Ovary (tissue), 3 donors: ENCODE results near the gene NPW.

Experiments used
- CTCF ChIP-seq, 3 donors: fragments of 450-650 bp in 2 of 3; fragments of 200-600 bp in 1 of 3; IDR thresholded peaks; one replicate each; pipeline versions ENCODE4 v1.5.1 to v1.8.0; 2016 to 2022; ENCODE audit warnings: antibody characterized with exemption in 3 of 3, mild to moderate bottlenecking in 1 of 3
- EP300 ChIP-seq: sonication (generic); formaldehyde crosslinking; IDR thresholded peaks from one replicate; pipeline ENCODE4 v1.6.1; 2017; ENCODE audit warnings: antibody characterized with exemption
- donor health status: DM: no; HTN: no; CAD: no.

- TF ChIP-seq EP300 (no peak), CTCF (IDR thresholded peaks at IDR 0.05) (no peak)
Observed at GRCh38 chr16:2039274-2040031, 19.9 kb downstream of the NPW start.
